Forelimb muscle (tissue), 1 donor: ENCODE measurements around the gene SHOC2. TPM values are rescaled to one million over a fixed set of nuclear protein-coding genes. Genes with fewer than 3 reads are reported as not detected.

ENCODE experiments used
- polyA plus RNA-seq: library from polyadenylated mRNA; unstranded; fragments of 120-200 nt; gene quantifications from one replicate; pipeline ENCODE4 v1.2.1, GENCODE V29; 2013; ENCODE audit not compliant: insufficient read length

SHOC2 gene
- polyA plus RNA-seq, 1 donor = 27.6 TPM

Other genes starting within 250 kb of the SHOC2 start
- gene PDCD4, start 47.7 kb upstream of the SHOC2 start, polyA plus RNA-seq = 156 TPM
- gene BBIP1, start 424 bp upstream of the SHOC2 start, polyA plus RNA-seq = 23.9 TPM
- 4.4 TPM for gene ADRA2A, start 157.4 kb downstream of the SHOC2 start, polyA plus RNA-seq